NCI-H187 (cell line): ENCODE measurements around the gene IL19.

Source experiments
- DNase-seq, 2 experiments: peaks; one replicate each; lab custom pipeline; 2025; lab: John Stamatoyannopoulos, UW

IL19 gene

GRCh38 chr1:206863266-206863665, 92.7 kb downstream of the IL19 start:
- no peak for DNase-seq

- peak; percentile 37 to 69 for DNase-seq
Observed at GRCh38 chr1:206864939-206865671, 94.5 kb downstream of the IL19 start, which contains the start of gene IL20. Gene IL20 (plus strand): TSS chr1:206865623. CDS start chr1:206865853, 230 bp downstream.

GRCh38 chr1:206866062-206866461, 95.5 kb downstream of the IL19 start:
- no peak for DNase-seq

- no peak for DNase-seq
Observed at GRCh38 chr1:206867239-206867638, 96.7 kb downstream of the IL19 start.

GRCh38 chr1:206867716-206868115, 97.1 kb downstream of the IL19 start:
- no peak for DNase-seq

- no peak for DNase-seq
Observed at GRCh38 chr1:206868264-206868663, 97.7 kb downstream of the IL19 start.

- DNase-seq: no peak
Observed at GRCh38 chr1:206872139-206872538, 101.6 kb downstream of the IL19 start.

GRCh38 chr1:206873603-206874188, 103.1 kb downstream of the IL19 start:
- DNase-seq: no peak

GRCh38 chr1:206875752-206876377, 105.3 kb downstream of the IL19 start:
- DNase-seq: no peak

GRCh38 chr1:206878456-206878855, 107.9 kb downstream of the IL19 start:
- no peak for DNase-seq

GRCh38 chr1:206880314-206880713, 109.7 kb downstream of the IL19 start:
- no peak for DNase-seq

GRCh38 chr1:206882555-206882954, 112.0 kb downstream of the IL19 start:
- DNase-seq: no peak

- no peak for DNase-seq
Observed at GRCh38 chr1:206883160-206883559, 112.6 kb downstream of the IL19 start.

GRCh38 chr1:206883876-206884275, 113.3 kb downstream of the IL19 start:
- DNase-seq: no peak

- no peak for DNase-seq
Observed at GRCh38 chr1:206885341-206886060, 114.9 kb downstream of the IL19 start.

GRCh38 chr1:206886831-206887230, 116.3 kb downstream of the IL19 start:
- DNase-seq: no peak

- no peak for DNase-seq
Observed at GRCh38 chr1:206887701-206888100, 117.1 kb downstream of the IL19 start.

GRCh38 chr1:206890125-206891060, 119.8 kb downstream of the IL19 start:
- DNase-seq: no peak

GRCh38 chr1:206891412-206891811, 120.8 kb downstream of the IL19 start:
- DNase-seq: no peak
